Fibroblast of lung (primary cell): ENCODE data around the gene RNF41.
"Not testable (repeated sequence)": the region's sequence is repeated elsewhere in the genome, so short reads cannot be mapped to it uniquely, and the experiment has no call there.

Experiments used
- CTCF ChIP-seq, 2 donors: IDR thresholded peaks in 1 of 2; conservative IDR thresholded peaks in 1 of 2; 1 replicate in 1 of 2; 2 replicates in 1 of 2; pipeline ENCODE4 v1.5.1; 2011 to 2012; ENCODE audit warnings: low read length in 2 of 2, control low read depth in 1 of 2, inconsistent platforms in 1 of 2, low read depth in 1 of 2, mild to moderate bottlenecking in 1 of 2
- EZH2 ChIP-seq: IDR thresholded peaks from 2 replicates; pipeline ENCODE4 v1.5.1; 2012; ENCODE audit warnings: low read length, control low read depth, mild to moderate bottlenecking; ENCODE audit errors: missing control alignments

DNA sequence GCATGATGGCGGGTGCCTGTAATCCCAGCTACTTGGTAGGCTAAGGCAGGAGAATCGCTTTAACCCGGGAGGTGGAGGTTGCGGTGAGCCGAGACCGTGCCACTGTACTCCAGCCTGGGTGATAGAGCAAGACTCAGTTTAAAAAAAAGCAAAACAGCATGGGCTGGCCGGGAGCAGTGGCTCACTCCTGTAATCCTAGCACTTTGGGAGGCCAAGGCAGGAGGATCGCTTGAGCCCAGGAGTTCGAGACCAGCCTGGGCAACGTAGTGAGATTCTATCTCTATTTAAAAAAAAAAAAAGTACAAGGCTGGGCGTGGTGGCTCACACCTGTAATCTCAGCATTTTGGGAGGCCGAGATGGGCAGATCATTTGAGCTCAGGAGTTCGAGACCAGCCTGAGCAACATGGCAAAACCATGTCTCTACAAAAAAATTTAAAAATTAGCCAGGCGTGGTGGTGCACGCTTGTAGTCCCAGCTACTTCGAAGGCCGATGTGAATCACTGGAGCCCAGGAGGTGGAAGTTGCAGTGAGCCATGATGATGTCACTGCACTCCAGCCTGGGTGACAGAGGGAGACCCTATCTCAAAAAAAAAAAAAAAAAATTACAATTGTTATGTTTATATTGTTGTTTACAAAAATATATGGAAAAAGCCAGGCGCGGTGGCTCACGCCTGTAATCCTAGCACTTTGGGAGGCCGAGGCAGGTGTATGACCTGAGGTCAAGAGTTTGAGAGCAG, 65.1 kb downstream of the RNF41 start:
- not testable (repeated sequence) for TF ChIP-seq CTCF (conservative IDR thresholded peaks at IDR 0.05 in 1 of 2, IDR thresholded peaks at IDR 0.05 in 1 of 2; ENCODE audit: low read depth in 1 of 2, low read length in 2 of 2); EZH2
